DOHH2 (cell line): ENCODE data around the gene GPR152.

Source experiments
- H3F3A ChIP-seq: fragments of 200-600 bp; sonication (generic), shearing (Covaris generic); 2 replicates; pipeline ENCODE4 v1.6.0; 2016; ENCODE audit warnings: antibody characterized with exemption, mild to moderate bottlenecking; ENCODE audit not compliant: control insufficient read depth, insufficient read depth
- H3K27ac ChIP-seq: fragments of 200-600 bp; sonication (generic); 2 replicates; pipeline ENCODE4 v1.5.1; 2014; ENCODE audit warnings: low read depth, mild to moderate bottlenecking, low read length, moderate library complexity
- H3K27me3 ChIP-seq: fragments of 200-600 bp; sonication (generic); 2 replicates; pipeline ENCODE4 v1.6.1; 2014; ENCODE audit warnings: mild to moderate bottlenecking, low read length, mixed read lengths; ENCODE audit not compliant: control insufficient read depth
- H3K36me3 ChIP-seq: fragments of 200-600 bp; sonication (generic); 2 replicates; pipeline ENCODE4 v1.6.1; 2014; ENCODE audit warnings: mild to moderate bottlenecking, low read length, moderate library complexity, mixed read lengths; ENCODE audit not compliant: control insufficient read depth
- H3K4me1 ChIP-seq: fragments of 200-600 bp; sonication (generic); 2 replicates; pipeline ENCODE4 v1.6.1; 2014; ENCODE audit warnings: mild to moderate bottlenecking, low read length, mixed read lengths; ENCODE audit not compliant: control insufficient read depth
- H3K4me2 ChIP-seq: fragments of 200-600 bp; sonication (generic); 2 replicates; pipeline ENCODE4 v1.6.0; 2014; ENCODE audit warnings: mild to moderate bottlenecking, low read length, moderate library complexity
- H3K4me3 ChIP-seq: fragments of 200-600 bp; sonication (generic); 2 replicates; pipeline ENCODE4 v1.5.1; 2014; ENCODE audit warnings: mild to moderate bottlenecking, low read length, mixed read lengths
- H3K79me2 ChIP-seq: fragments of 200-600 bp; sonication (generic); 2 replicates; pipeline ENCODE4 v1.6.1; 2014; ENCODE audit warnings: mild to moderate bottlenecking, low read length, mixed read lengths; ENCODE audit not compliant: control insufficient read depth
- H3K9me2 ChIP-seq: fragments of 200-600 bp; sonication (generic); replicated peaks from 2 replicates; pipeline ENCODE4 v1.6.1; 2014; ENCODE audit warnings: mild to moderate bottlenecking, low read length, mixed read lengths; ENCODE audit not compliant: control insufficient read depth
- H3K9me3 ChIP-seq: fragments of 200-600 bp; sonication (generic); 2 replicates; pipeline ENCODE4 v1.6.1; 2014; ENCODE audit warnings: antibody characterized with exemption, low read length, mixed read lengths; ENCODE audit not compliant: control insufficient read depth, insufficient read depth
- H4K20me1 ChIP-seq: fragments of 200-600 bp; sonication (generic); 2 replicates; pipeline ENCODE4 v1.6.0; 2014; ENCODE audit warnings: low read depth, mild to moderate bottlenecking, antibody characterized with exemption, low read length, moderate library complexity; ENCODE audit not compliant: control insufficient read depth, insufficient read depth
- EZH2phosphoT487 ChIP-seq: fragments of 200-600 bp; sonication (generic); IDR thresholded peaks from 2 replicates; pipeline ENCODE4 v1.6.1; 2017; ENCODE audit warnings: borderline replicate concordance, mild to moderate bottlenecking, antibody characterized with exemption, low read length, moderate library complexity, mixed read lengths
- TF ChIP-seq, protein P1 (sequence below): fragments of 200-600 bp; sonication (generic); IDR thresholded peaks from one replicate; pipeline ENCODE4 v1.5.1; 2014; ENCODE audit warnings: antibody characterized with exemption, mild to moderate bottlenecking, low read depth, low read length; ENCODE audit not compliant: poor library complexity, severe bottlenecking

GPR152 gene

DNA sequence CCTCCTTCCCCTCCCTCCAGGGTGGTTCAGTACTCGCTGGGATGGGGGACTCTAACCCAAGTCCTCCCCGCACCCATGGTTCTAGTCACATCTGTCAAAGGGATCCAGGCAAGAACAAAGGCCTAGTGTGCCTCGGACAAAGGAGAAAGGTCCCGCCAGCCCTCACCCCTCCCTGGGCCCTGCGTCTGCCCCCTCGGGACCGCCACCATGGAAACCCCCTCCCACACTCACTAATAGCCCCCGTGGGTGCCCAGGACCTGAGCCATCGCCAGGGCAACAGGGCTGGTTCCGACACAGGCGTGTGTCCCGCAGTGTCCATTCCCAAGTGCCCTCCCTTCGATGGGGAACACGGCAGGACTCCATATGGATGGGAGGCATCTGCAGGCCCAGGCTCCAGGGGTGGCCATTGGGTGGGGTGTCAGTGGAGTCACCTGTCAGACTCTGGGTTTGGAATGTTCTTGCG, 42.1 kb downstream of the GPR152 start:
- Histone ChIP-seq H3F3A (peaks cover 23% of the 10 kb centered on the region), H3K27ac (0 out of 2 replicates have a peak overlapping the region, but pooled peaks have one; percentile 96), H3K4me3 (no peak overlapping the region), H3K4me1 (peaks cover 85% of the 10 kb centered on the region), H3K9me2 (no peaks in the 10 kb centered on the region), H3K4me2 (peak overlapping the region; percentile 80), H3K9me3 (no peaks in the 10 kb centered on the region), H3K27me3 (peaks cover 6% of the 10 kb centered on the region), H3K36me3 (peaks cover 43% of the 10 kb centered on the region), H3K79me2 (peaks cover 20% of the 10 kb centered on the region), H4K20me1 (no peaks in the 10 kb centered on the region)
- TF ChIP-seq, protein P1, sequence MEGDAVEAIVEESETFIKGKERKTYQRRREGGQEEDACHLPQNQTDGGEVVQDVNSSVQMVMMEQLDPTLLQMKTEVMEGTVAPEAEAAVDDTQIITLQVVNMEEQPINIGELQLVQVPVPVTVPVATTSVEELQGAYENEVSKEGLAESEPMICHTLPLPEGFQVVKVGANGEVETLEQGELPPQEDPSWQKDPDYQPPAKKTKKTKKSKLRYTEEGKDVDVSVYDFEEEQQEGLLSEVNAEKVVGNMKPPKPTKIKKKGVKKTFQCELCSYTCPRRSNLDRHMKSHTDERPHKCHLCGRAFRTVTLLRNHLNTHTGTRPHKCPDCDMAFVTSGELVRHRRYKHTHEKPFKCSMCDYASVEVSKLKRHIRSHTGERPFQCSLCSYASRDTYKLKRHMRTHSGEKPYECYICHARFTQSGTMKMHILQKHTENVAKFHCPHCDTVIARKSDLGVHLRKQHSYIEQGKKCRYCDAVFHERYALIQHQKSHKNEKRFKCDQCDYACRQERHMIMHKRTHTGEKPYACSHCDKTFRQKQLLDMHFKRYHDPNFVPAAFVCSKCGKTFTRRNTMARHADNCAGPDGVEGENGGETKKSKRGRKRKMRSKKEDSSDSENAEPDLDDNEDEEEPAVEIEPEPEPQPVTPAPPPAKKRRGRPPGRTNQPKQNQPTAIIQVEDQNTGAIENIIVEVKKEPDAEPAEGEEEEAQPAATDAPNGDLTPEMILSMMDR: no peak
- TF ChIP-seq EZH2phosphoT487: no peak

DNA sequence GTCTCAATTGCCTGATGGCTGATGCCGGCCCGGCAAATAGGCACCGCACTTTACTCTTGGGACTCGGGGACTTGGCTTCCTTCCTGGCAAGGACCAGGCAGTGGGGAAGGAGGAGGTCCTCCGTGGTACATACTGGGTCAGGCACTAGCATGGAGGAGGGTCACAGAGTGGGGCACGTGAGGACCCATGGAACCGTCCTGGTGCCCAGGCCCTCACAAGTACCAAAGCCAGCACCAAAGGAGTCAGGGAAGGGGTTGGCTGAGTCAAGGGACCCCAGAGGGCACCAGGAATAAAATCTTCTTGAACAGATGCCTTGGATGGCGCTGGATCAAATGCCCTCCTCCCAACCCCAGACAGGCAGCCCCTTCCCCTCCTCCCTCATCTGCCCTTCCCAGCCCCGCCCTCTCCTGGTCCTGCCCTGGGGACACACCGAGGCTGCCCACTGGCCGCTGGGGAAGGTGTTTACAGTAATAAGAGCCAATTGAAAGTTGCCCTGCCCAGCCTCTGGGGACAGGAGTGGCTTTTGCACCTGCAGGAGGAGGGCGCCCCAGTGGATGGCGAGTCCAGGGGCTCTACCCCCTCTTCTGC, 42.7 kb downstream of the GPR152 start:
- Histone ChIP-seq H3K27ac (peak overlapping the region; percentile 96), H3F3A (peaks cover 23% of the 10 kb centered on the region), H3K36me3 (peaks cover 49% of the 10 kb centered on the region), H3K79me2 (peaks cover 25% of the 10 kb centered on the region), H4K20me1 (no peaks in the 10 kb centered on the region), H3K9me3 (no peaks in the 10 kb centered on the region), H3K4me2 (peak overlapping the region; percentile 80), H3K27me3 (peaks cover 1% of the 10 kb centered on the region), H3K9me2 (no peaks in the 10 kb centered on the region), H3K4me1 (peaks cover 86% of the 10 kb centered on the region), H3K4me3 (peak overlapping the region; percentile 93)
- TF ChIP-seq, protein P1: no peak
- no peak for TF ChIP-seq EZH2phosphoT487

DNA sequence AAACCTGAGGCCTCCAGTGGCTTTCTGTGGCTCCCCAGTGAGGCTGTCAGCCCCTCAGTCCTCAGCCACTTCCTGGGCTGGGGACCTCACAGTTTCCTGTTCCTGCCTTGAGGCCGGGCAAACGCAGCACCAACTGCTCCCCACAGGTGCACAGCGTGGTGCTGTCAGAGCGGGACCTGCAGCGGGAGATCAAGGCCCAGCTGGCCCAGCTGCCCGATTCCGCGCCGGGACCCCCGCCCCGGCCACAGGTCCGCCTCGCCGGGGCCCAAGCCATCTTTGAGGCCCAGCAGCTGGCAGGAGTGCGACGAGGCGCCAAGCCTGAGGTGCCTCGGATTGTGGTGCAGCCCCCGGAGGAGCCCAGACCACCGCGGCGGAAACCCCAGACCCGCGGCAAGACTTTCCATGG, 43.3 kb downstream of the GPR152 start:
- no peaks in the 10 kb centered on the region for H3K9me3 ChIP-seq
- peak overlapping the region; percentile 80 for H3K4me2 ChIP-seq
- peaks cover 91% of the 10 kb centered on the region for H3K4me1 ChIP-seq
- TF ChIP-seq EZH2phosphoT487: no peak
- TF ChIP-seq, protein P1: no peak
- H4K20me1 ChIP-seq: no peaks in the 10 kb centered on the region
- peak overlapping the region; percentile 93 for H3K4me3 ChIP-seq
- no peaks in the 10 kb centered on the region for H3K27me3 ChIP-seq
- H3F3A ChIP-seq: peaks cover 23% of the 10 kb centered on the region
- H3K36me3 ChIP-seq: peaks cover 55% of the 10 kb centered on the region
- H3K27ac ChIP-seq: peak overlapping the region; percentile 96
- peaks cover 32% of the 10 kb centered on the region for H3K79me2 ChIP-seq
- no peaks in the 10 kb centered on the region for H3K9me2 ChIP-seq
